ENCODE measurements around the gene ABCC4.

ABCC4 gene

GRCh38 chr13:95113601-95114000 is 187.7 kb downstream of the ABCC4 start:
- no peak overlapping the region for H3K4me3 ChIP-seq (ENCODE audit: low read depth, low read length)
- H3K27ac ChIP-seq (ENCODE audit: low read depth, low read length) = no peak overlapping the region
- H3K36me3 ChIP-seq (ENCODE audit: control insufficient read depth, insufficient read depth, low read length) = no peaks in the 10 kb centered on the region
- peaks cover 32% of the 10 kb centered on the region for H3K4me1 ChIP-seq (ENCODE audit: control insufficient read depth, insufficient read depth, low read length)
- no peaks in the 10 kb centered on the region for H3K27me3 ChIP-seq (ENCODE audit: control insufficient read depth, insufficient read depth, low read length)
- no peak overlapping the region for H3K9ac ChIP-seq (ENCODE audit: low read depth, low read length)
- H3K9me3 ChIP-seq (ENCODE audit: control insufficient read depth, insufficient read depth, low read length) = no peaks in the 10 kb centered on the region

GRCh38 chr13:95112883-95113282 is 188.4 kb downstream of the ABCC4 start:
- H3K4me1 ChIP-seq (ENCODE audit: control insufficient read depth, insufficient read depth, low read length) = peaks cover 32% of the 10 kb centered on the region
- no peak overlapping the region for H3K9ac ChIP-seq (ENCODE audit: low read depth, low read length)
- H3K27me3 ChIP-seq (ENCODE audit: control insufficient read depth, insufficient read depth, low read length) = no peaks in the 10 kb centered on the region
- H3K27ac ChIP-seq (ENCODE audit: low read depth, low read length) = peak overlapping the region; percentile 4
- H3K9me3 ChIP-seq (ENCODE audit: control insufficient read depth, insufficient read depth, low read length) = no peaks in the 10 kb centered on the region
- H3K36me3 ChIP-seq (ENCODE audit: control insufficient read depth, insufficient read depth, low read length) = no peaks in the 10 kb centered on the region
- no peak overlapping the region for H3K4me3 ChIP-seq (ENCODE audit: low read depth, low read length)

- no peaks in the 10 kb centered on the region for H3K36me3 ChIP-seq (ENCODE audit: control insufficient read depth, insufficient read depth, low read length)
- peaks cover 32% of the 10 kb centered on the region for H3K4me1 ChIP-seq (ENCODE audit: control insufficient read depth, insufficient read depth, low read length)
- H3K9me3 ChIP-seq (ENCODE audit: control insufficient read depth, insufficient read depth, low read length) = no peaks in the 10 kb centered on the region
- no peak overlapping the region for H3K27ac ChIP-seq (ENCODE audit: low read depth, low read length)
- no peak overlapping the region for H3K9ac ChIP-seq (ENCODE audit: low read depth, low read length)
- H3K27me3 ChIP-seq (ENCODE audit: control insufficient read depth, insufficient read depth, low read length) = no peaks in the 10 kb centered on the region
- no peak overlapping the region for H3K4me3 ChIP-seq (ENCODE audit: low read depth, low read length)
Observed at GRCh38 chr13:95111608-95112007, 189.6 kb downstream of the ABCC4 start.

GRCh38 chr13:95106562-95106961 is 194.7 kb downstream of the ABCC4 start:
- no peaks in the 10 kb centered on the region for H3K36me3 ChIP-seq (ENCODE audit: control insufficient read depth, insufficient read depth, low read length)
- H3K4me1 ChIP-seq (ENCODE audit: control insufficient read depth, insufficient read depth, low read length) = no peaks in the 10 kb centered on the region
- no peaks in the 10 kb centered on the region for H3K9me3 ChIP-seq (ENCODE audit: control insufficient read depth, insufficient read depth, low read length)
- no peak overlapping the region for H3K4me3 ChIP-seq (ENCODE audit: low read depth, low read length)
- no peaks in the 10 kb centered on the region for H3K27me3 ChIP-seq (ENCODE audit: control insufficient read depth, insufficient read depth, low read length)
- H3K9ac ChIP-seq (ENCODE audit: low read depth, low read length) = no peak overlapping the region
- H3K27ac ChIP-seq (ENCODE audit: low read depth, low read length) = no peak overlapping the region

GRCh38 chr13:95100525-95101433 is 200.5 kb downstream of the ABCC4 start:
- H3K27me3 ChIP-seq (ENCODE audit: control insufficient read depth, insufficient read depth, low read length) = no peaks in the 10 kb centered on the region
- no peak overlapping the region for H3K4me3 ChIP-seq (ENCODE audit: low read depth, low read length)
- H3K4me1 ChIP-seq (ENCODE audit: control insufficient read depth, insufficient read depth, low read length) = no peaks in the 10 kb centered on the region
- H3K36me3 ChIP-seq (ENCODE audit: control insufficient read depth, insufficient read depth, low read length) = no peaks in the 10 kb centered on the region
- H3K27ac ChIP-seq (ENCODE audit: low read depth, low read length) = no peak overlapping the region
- 0 out of 2 replicates have a peak, but pooled peaks cover 3% of the 10 kb centered on the region for H3K9me3 ChIP-seq (ENCODE audit: control insufficient read depth, insufficient read depth, low read length)
- H3K9ac ChIP-seq (ENCODE audit: low read depth, low read length) = no peak overlapping the region

- H3K27ac ChIP-seq (ENCODE audit: low read depth, low read length) = no peak overlapping the region
- H3K4me3 ChIP-seq (ENCODE audit: low read depth, low read length) = no peak overlapping the region
- 0 out of 2 replicates have a peak, but pooled peaks cover 3% of the 10 kb centered on the region for H3K9me3 ChIP-seq (ENCODE audit: control insufficient read depth, insufficient read depth, low read length)
- no peaks in the 10 kb centered on the region for H3K27me3 ChIP-seq (ENCODE audit: control insufficient read depth, insufficient read depth, low read length)
- no peak overlapping the region for H3K9ac ChIP-seq (ENCODE audit: low read depth, low read length)
- no peaks in the 10 kb centered on the region for H3K36me3 ChIP-seq (ENCODE audit: control insufficient read depth, insufficient read depth, low read length)
- no peaks in the 10 kb centered on the region for H3K4me1 ChIP-seq (ENCODE audit: control insufficient read depth, insufficient read depth, low read length)
Observed at GRCh38 chr13:95099541-95099940, 201.7 kb downstream of the ABCC4 start.

- Histone ChIP-seq H3K27ac (ENCODE audit: low read depth, low read length) (no peak overlapping the region), H3K36me3 (ENCODE audit: control insufficient read depth, insufficient read depth, low read length) (no peaks in the 10 kb centered on the region), H3K9ac (ENCODE audit: low read depth, low read length) (no peak overlapping the region), H3K27me3 (ENCODE audit: control insufficient read depth, insufficient read depth, low read length) (no peaks in the 10 kb centered on the region), H3K4me3 (ENCODE audit: low read depth, low read length) (no peak overlapping the region), H3K9me3 (ENCODE audit: control insufficient read depth, insufficient read depth, low read length) (0 out of 2 replicates have a peak, but pooled peaks cover 3% of the 10 kb centered on the region), H3K4me1 (ENCODE audit: control insufficient read depth, insufficient read depth, low read length) (no peaks in the 10 kb centered on the region)
Observed at GRCh38 chr13:95098916-95099315, 202.3 kb downstream of the ABCC4 start.

GRCh38 chr13:95091755-95092154 is 209.5 kb downstream of the ABCC4 start:
- H3K9me3 ChIP-seq (ENCODE audit: control insufficient read depth, insufficient read depth, low read length) = no peaks in the 10 kb centered on the region
- no peaks in the 10 kb centered on the region for H3K27me3 ChIP-seq (ENCODE audit: control insufficient read depth, insufficient read depth, low read length)
- H3K4me3 ChIP-seq (ENCODE audit: low read depth, low read length) = no peak overlapping the region
- H3K27ac ChIP-seq (ENCODE audit: low read depth, low read length) = no peak overlapping the region
- no peaks in the 10 kb centered on the region for H3K36me3 ChIP-seq (ENCODE audit: control insufficient read depth, insufficient read depth, low read length)
- H3K9ac ChIP-seq (ENCODE audit: low read depth, low read length) = no peak overlapping the region
- no peaks in the 10 kb centered on the region; the same call in 1 of the 2 replicates for H3K4me1 ChIP-seq (ENCODE audit: control insufficient read depth, insufficient read depth, low read length)

GRCh38 chr13:95087746-95088305 is 213.4 kb downstream of the ABCC4 start:
- Histone ChIP-seq H3K27ac (ENCODE audit: low read depth, low read length) (no peak overlapping the region), H3K9me3 (ENCODE audit: control insufficient read depth, insufficient read depth, low read length) (no peaks in the 10 kb centered on the region), H3K4me1 (ENCODE audit: control insufficient read depth, insufficient read depth, low read length) (no peaks in the 10 kb centered on the region; the same call in 1 of the 2 replicates), H3K9ac (ENCODE audit: low read depth, low read length) (no peak overlapping the region), H3K4me3 (ENCODE audit: low read depth, low read length) (no peak overlapping the region), H3K36me3 (ENCODE audit: control insufficient read depth, insufficient read depth, low read length) (no peaks in the 10 kb centered on the region), H3K27me3 (ENCODE audit: control insufficient read depth, insufficient read depth, low read length) (no peaks in the 10 kb centered on the region)

- Histone ChIP-seq H3K27ac (ENCODE audit: low read depth, low read length) (no peak overlapping the region), H3K9ac (ENCODE audit: low read depth, low read length) (no peak overlapping the region), H3K4me3 (ENCODE audit: low read depth, low read length) (no peak overlapping the region), H3K27me3 (ENCODE audit: control insufficient read depth, insufficient read depth, low read length) (no peaks in the 10 kb centered on the region), H3K36me3 (ENCODE audit: control insufficient read depth, insufficient read depth, low read length) (no peaks in the 10 kb centered on the region), H3K4me1 (ENCODE audit: control insufficient read depth, insufficient read depth, low read length) (no peaks in the 10 kb centered on the region; the same call in 1 of the 2 replicates), H3K9me3 (ENCODE audit: control insufficient read depth, insufficient read depth, low read length) (no peaks in the 10 kb centered on the region)
Observed at GRCh38 chr13:95086761-95087160, 214.5 kb downstream of the ABCC4 start.

- H3K9ac ChIP-seq (ENCODE audit: low read depth, low read length) = no peak overlapping the region
- H3K9me3 ChIP-seq (ENCODE audit: control insufficient read depth, insufficient read depth, low read length) = no peaks in the 10 kb centered on the region
- H3K27ac ChIP-seq (ENCODE audit: low read depth, low read length) = no peak overlapping the region
- H3K4me1 ChIP-seq (ENCODE audit: control insufficient read depth, insufficient read depth, low read length) = no peaks in the 10 kb centered on the region; the same call in 1 of the 2 replicates
- H3K27me3 ChIP-seq (ENCODE audit: control insufficient read depth, insufficient read depth, low read length) = no peaks in the 10 kb centered on the region
- H3K36me3 ChIP-seq (ENCODE audit: control insufficient read depth, insufficient read depth, low read length) = no peaks in the 10 kb centered on the region
- no peak overlapping the region for H3K4me3 ChIP-seq (ENCODE audit: low read depth, low read length)
Observed at GRCh38 chr13:95083758-95084157, 217.5 kb downstream of the ABCC4 start.

All from HUES48 (cell line).